ENCODE results near the gene ROGDI. TPM values are rescaled to one million over a fixed set of nuclear protein-coding genes. Genes with fewer than 3 reads are reported as not detected.

The ROGDI gene
- total and polyA plus RNA-seq, 10 of the 15 experiments (the other 5 are each of a cell fraction or from before 2014, with no cell fraction given): 0.40 to 23.5 (median 12.3) TPM

- TF ChIP-seq GATAD2B (conservative IDR thresholded peaks at IDR 0.05; ENCODE audit: low read depth) (no peak), MEF2A (IDR thresholded peaks at IDR 0.05; ENCODE audit: insufficient read depth, low read depth, low read length) (0 out of 2 replicates have a peak, but pooled peaks have one; percentile 30)
- TF ChIP-seq, protein P1, sequence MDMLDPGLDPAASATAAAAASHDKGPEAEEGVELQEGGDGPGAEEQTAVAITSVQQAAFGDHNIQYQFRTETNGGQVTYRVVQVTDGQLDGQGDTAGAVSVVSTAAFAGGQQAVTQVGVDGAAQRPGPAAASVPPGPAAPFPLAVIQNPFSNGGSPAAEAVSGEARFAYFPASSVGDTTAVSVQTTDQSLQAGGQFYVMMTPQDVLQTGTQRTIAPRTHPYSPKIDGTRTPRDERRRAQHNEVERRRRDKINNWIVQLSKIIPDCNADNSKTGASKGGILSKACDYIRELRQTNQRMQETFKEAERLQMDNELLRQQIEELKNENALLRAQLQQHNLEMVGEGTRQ (IDR thresholded peaks at IDR 0.05; ENCODE audit: borderline replicate concordance, low read depth, low read length): no peak
These were observed 54.3 kb downstream of the ROGDI start (continued) for GRCh38 chr16:4747906-4748681.

DNA sequence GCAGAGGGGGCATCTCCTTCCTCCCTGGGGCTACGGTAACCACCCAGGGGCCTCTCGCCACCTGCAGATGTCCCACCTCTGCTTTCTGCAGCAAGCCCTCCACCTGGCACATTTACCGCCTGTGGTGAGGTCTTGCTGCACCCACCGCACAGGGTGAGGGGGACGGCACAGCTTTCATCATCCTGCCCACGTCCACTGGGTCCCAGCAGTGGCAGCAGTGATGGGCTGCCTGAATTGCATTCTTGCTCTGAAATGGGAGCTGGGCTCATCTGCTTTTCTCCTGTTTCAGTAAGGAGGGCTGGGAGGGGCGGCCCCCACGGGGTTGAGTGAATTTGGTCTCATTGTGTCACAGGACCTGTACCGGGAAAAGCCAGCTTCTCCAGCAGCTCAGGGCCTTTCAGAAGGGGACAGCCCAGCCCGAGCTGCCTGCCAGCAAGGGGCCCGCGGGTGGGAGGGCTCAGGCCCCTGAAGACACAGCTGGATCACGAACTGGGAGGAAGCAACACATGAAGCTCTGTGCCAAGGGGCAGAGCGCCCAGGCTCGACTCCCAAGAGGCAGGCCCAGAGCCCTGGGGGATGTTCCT is 55.4 kb downstream of the ROGDI start:
- POLR2A ChIA-PET: interaction anchor here (1.2 to 1.7 kb wide), 3 partner anchors 12 to 22 kb away, joined by 3 to 5 read pairs (median 5); partner anchors contain the start of gene DNAAF8
- no peak for TF ChIP-seq CBX3 (IDR thresholded peaks at IDR 0.05; ENCODE audit: borderline replicate concordance, low read depth)
- TF ChIP-seq RBBP5 (conservative IDR thresholded peaks at IDR 0.05): no peak
- TF ChIP-seq POLR2A (IDR thresholded peaks at IDR 0.05; ENCODE audit: low read depth, low read length): peak; percentile 41
- FAIRE-seq (no peak), DNase-seq (ENCODE audit: low read depth, low spot score) (no peak), ATAC-seq (peak; percentile 15; the same call in 2 of the 3 replicates)
- H3K27me3 ChIP-seq (replicated peaks in 1 of 2; ENCODE audit: control insufficient read depth in 2 of 2, insufficient read depth in 2 of 2, low read length in 1 of 2): no peaks in the 10 kb centered on the region
- no peaks in the 10 kb centered on the region for H4K20me1 ChIP-seq (ENCODE audit: control insufficient read depth, insufficient read depth)
- no TSS peak for BruUV-seq (replicated peaks)
- H3K9ac ChIP-seq (ENCODE audit: control insufficient read depth, insufficient read depth, low read length): no peak overlapping the region
- 41% methylated on average over 15 of the region's 15 CpGs for WGBS (ENCODE audit: insufficient coverage, insufficient replicate concordance, low lambda C conversion rate, missing lambda C conversion rate)
- peak overlapping the region; percentile 2; the same call in 1 of the 2 replicates for H3K27ac ChIP-seq (ENCODE audit: control insufficient read depth, insufficient read depth)
- intact Hi-C loops (cut with micrococcal nuclease; ENCODE audit: unreplicated experiment): no loop called here
- no peak overlapping the region for H3K4me3 ChIP-seq
- SMC1A ChIA-PET (ENCODE audit: uncharacterized antibody, unreplicated experiment): interaction anchor here (1.2 to 1.5 kb wide), 2 partner anchors 8 to 12 kb away, joined by 3 to 5 read pairs; partner anchors contain the start of gene DNAAF8
- H3K9me3 ChIP-seq (replicated peaks; ENCODE audit: control insufficient read depth, insufficient read depth, low read length): no peaks in the 10 kb centered on the region
- CTCF ChIA-PET: interaction anchor here (0.8 to 1.0 kb wide), 3 partner anchors 12 to 127 kb away, joined by 3 to 4 read pairs (median 3); partner anchors contain the start of gene DNAAF8
- H3K4me1 ChIP-seq (ENCODE audit: control insufficient read depth, insufficient read depth, low read length): peaks cover 12% of the 10 kb centered on the region
- no peaks in the 10 kb centered on the region for H3K79me2 ChIP-seq (ENCODE audit: control insufficient read depth, insufficient read depth, low read length)
- H2AFZ ChIP-seq (ENCODE audit: control insufficient read depth, low read depth, low read length): no peak overlapping the region
- in situ Hi-C loops (cut with MboI): no loop called here
- RAD21 ChIA-PET (ENCODE audit: unreplicated experiment): interaction anchor here (0.6 to 2.0 kb wide), 2 partner anchors 13 to 15 kb away, joined by 3 to 4 read pairs; partner anchors contain the start of gene DNAAF8
- peaks cover 2 to 4% of the 10 kb centered on the region in 2 experiments; a peak in 3 of 4 replicates for H3K36me3 ChIP-seq (ENCODE audit: control insufficient read depth in 2 of 2, insufficient read depth in 2 of 2, low read length in 1 of 2)
- no peak overlapping the region for H3K4me2 ChIP-seq (ENCODE audit: control insufficient read depth, insufficient read depth)

Small RNA genes within 50 kb of the gene (small RNA-seq; reads per million reads assigned to genes)
- not detected for gene RF00017

Other genes starting within 250 kb of the ROGDI start
Only the 7 nearest of the 14 such genes appear.
- gene ANKS3, start 68.4 kb downstream of the ROGDI start, total RNA-seq (2014; rRNA removed): 11.2 and 14.2 TPM in 2 replicates
- gene ANKS3, start 68.4 kb downstream of the ROGDI start, total RNA-seq (2014; rRNA removed; fragmentation: Illumina TruSeq; extraction: Trizol): 6.7 and 8.2 TPM in 2 replicates
- gene ANKS3, start 68.4 kb downstream of the ROGDI start, total RNA-seq (2021): 12.9 and 13.4 TPM in 2 replicates
- 7.0 and 9.1 TPM in 2 replicates for gene ANKS3, start 68.4 kb downstream of the ROGDI start, polyA plus RNA-seq (2011; rRNA removed)
- 4.3 and 5.0 TPM in 2 replicates for gene ANKS3, start 68.4 kb downstream of the ROGDI start, polyA plus RNA-seq (2014; fragmentation: Illumina TruSeq; extraction: Trizol)
- gene ANKS3, start 68.4 kb downstream of the ROGDI start, polyA plus RNA-seq (2014; fragmentation: Nextera tagmentation; extraction: Ambion mirVana): under 1 TPM; 0.29 to 0.52 TPM
- 12.2 and 15.4 TPM in 2 replicates for gene ANKS3, start 68.4 kb downstream of the ROGDI start, polyA plus RNA-seq (2014; rRNA removed)
- 1 to 10 TPM; 7.7 to 8.8 TPM for gene ANKS3, start 68.4 kb downstream of the ROGDI start, polyA plus RNA-seq (2016; fragmentation: Nextera tagmentation; extraction: Ambion mirVana)
- gene DNAAF8, start 68.1 kb downstream of the ROGDI start, total RNA-seq (2014; rRNA removed): 0.22 and 0.56 TPM in 2 replicates
- 0.09 and 0.22 TPM in 2 replicates for gene DNAAF8, start 68.1 kb downstream of the ROGDI start, total RNA-seq (2014; rRNA removed; fragmentation: Illumina TruSeq; extraction: Trizol)
- 0.21 and 0.36 TPM in 2 replicates for gene DNAAF8, start 68.1 kb downstream of the ROGDI start, total RNA-seq (2021)
- gene DNAAF8, start 68.1 kb downstream of the ROGDI start, polyA plus RNA-seq (2011; rRNA removed): 0.03 and 0.22 TPM in 2 replicates
- gene DNAAF8, start 68.1 kb downstream of the ROGDI start, polyA plus RNA-seq (2014; fragmentation: Illumina TruSeq; extraction: Trizol): 0.01 TPM in 1 of 2 replicates, not detected in the other
- gene DNAAF8, start 68.1 kb downstream of the ROGDI start, polyA plus RNA-seq (2014; fragmentation: Nextera tagmentation; extraction: Ambion mirVana): not detected
- gene DNAAF8, start 68.1 kb downstream of the ROGDI start, polyA plus RNA-seq (2014; rRNA removed): 0.13 and 0.16 TPM in 2 replicates
- gene DNAAF8, start 68.1 kb downstream of the ROGDI start, polyA plus RNA-seq (2016; fragmentation: Nextera tagmentation; extraction: Ambion mirVana): under 1 TPM; 0.21 to 0.78 TPM
- gene ZNF500, start 35.5 kb downstream of the ROGDI start, total RNA-seq (2014; rRNA removed): 6.2 and 7.1 TPM in 2 replicates
- gene ZNF500, start 35.5 kb downstream of the ROGDI start, total RNA-seq (2014; rRNA removed; fragmentation: Illumina TruSeq; extraction: Trizol): 3.5 and 4.2 TPM in 2 replicates
- gene ZNF500, start 35.5 kb downstream of the ROGDI start, total RNA-seq (2021): 9.5 and 13.1 TPM in 2 replicates
- 2.5 and 4.9 TPM in 2 replicates for gene ZNF500, start 35.5 kb downstream of the ROGDI start, polyA plus RNA-seq (2011; rRNA removed)
- 1.3 and 3.2 TPM in 2 replicates for gene ZNF500, start 35.5 kb downstream of the ROGDI start, polyA plus RNA-seq (2014; fragmentation: Illumina TruSeq; extraction: Trizol)
- gene ZNF500, start 35.5 kb downstream of the ROGDI start, polyA plus RNA-seq (2014; fragmentation: Nextera tagmentation; extraction: Ambion mirVana): 1 to 10 TPM in 1 of 2 experiments, under 1 TPM in 1; 0.99 to 1.0 TPM
- gene ZNF500, start 35.5 kb downstream of the ROGDI start, polyA plus RNA-seq (2014; rRNA removed): 6.4 and 8.2 TPM in 2 replicates
- 1 to 10 TPM; 6.7 to 7.7 TPM for gene ZNF500, start 35.5 kb downstream of the ROGDI start, polyA plus RNA-seq (2016; fragmentation: Nextera tagmentation; extraction: Ambion mirVana)
- gene SEPTIN12, start 14.3 kb downstream of the ROGDI start, total RNA-seq (2014; rRNA removed): not detected in 2 replicates
- not detected in 2 replicates for gene SEPTIN12, start 14.3 kb downstream of the ROGDI start, total RNA-seq (2014; rRNA removed; fragmentation: Illumina TruSeq; extraction: Trizol)
- not detected in 2 replicates for gene SEPTIN12, start 14.3 kb downstream of the ROGDI start, total RNA-seq (2021)
- not detected in 2 replicates for gene SEPTIN12, start 14.3 kb downstream of the ROGDI start, polyA plus RNA-seq (2011; rRNA removed)
- not detected in 2 replicates for gene SEPTIN12, start 14.3 kb downstream of the ROGDI start, polyA plus RNA-seq (2014; fragmentation: Illumina TruSeq; extraction: Trizol)
- not detected for gene SEPTIN12, start 14.3 kb downstream of the ROGDI start, polyA plus RNA-seq (2014; fragmentation: Nextera tagmentation; extraction: Ambion mirVana)
- not detected in 2 replicates for gene SEPTIN12, start 14.3 kb downstream of the ROGDI start, polyA plus RNA-seq (2014; rRNA removed)
- gene SEPTIN12, start 14.3 kb downstream of the ROGDI start, polyA plus RNA-seq (2016; fragmentation: Nextera tagmentation; extraction: Ambion mirVana): not detected
- gene SMIM22, start 7.3 kb downstream of the ROGDI start, total RNA-seq (2014; rRNA removed): not detected in 2 replicates
- gene SMIM22, start 7.3 kb downstream of the ROGDI start, total RNA-seq (2014; rRNA removed; fragmentation: Illumina TruSeq; extraction: Trizol): not detected in 2 replicates
- gene SMIM22, start 7.3 kb downstream of the ROGDI start, total RNA-seq (2021): 0.61 TPM in 1 of 2 replicates, not detected in the other
- gene SMIM22, start 7.3 kb downstream of the ROGDI start, polyA plus RNA-seq (2011; rRNA removed): 0.26 and 0.83 TPM in 2 replicates
- gene SMIM22, start 7.3 kb downstream of the ROGDI start, polyA plus RNA-seq (2014; fragmentation: Illumina TruSeq; extraction: Trizol): not detected in 2 replicates
- gene SMIM22, start 7.3 kb downstream of the ROGDI start, polyA plus RNA-seq (2014; fragmentation: Nextera tagmentation; extraction: Ambion mirVana): not detected
- not detected in 2 replicates for gene SMIM22, start 7.3 kb downstream of the ROGDI start, polyA plus RNA-seq (2014; rRNA removed)
- not detected for gene SMIM22, start 7.3 kb downstream of the ROGDI start, polyA plus RNA-seq (2016; fragmentation: Nextera tagmentation; extraction: Ambion mirVana)
- 31.1 and 40.9 TPM in 2 replicates for gene GLYR1, start 44.7 kb upstream of the ROGDI start, total RNA-seq (2014; rRNA removed)
- 48.8 and 50.3 TPM in 2 replicates for gene GLYR1, start 44.7 kb upstream of the ROGDI start, total RNA-seq (2014; rRNA removed; fragmentation: Illumina TruSeq; extraction: Trizol)
- 81.9 and 90.2 TPM in 2 replicates for gene GLYR1, start 44.7 kb upstream of the ROGDI start, total RNA-seq (2021)
- gene GLYR1, start 44.7 kb upstream of the ROGDI start, polyA plus RNA-seq (2011; rRNA removed): 49.7 and 50.4 TPM in 2 replicates
- gene GLYR1, start 44.7 kb upstream of the ROGDI start, polyA plus RNA-seq (2014; fragmentation: Illumina TruSeq; extraction: Trizol): 82.7 and 83.3 TPM in 2 replicates
- 10 to 100 TPM in 1 of 2 experiments, 1 to 10 TPM in 1; 7.3 to 10.1 TPM for gene GLYR1, start 44.7 kb upstream of the ROGDI start, polyA plus RNA-seq (2014; fragmentation: Nextera tagmentation; extraction: Ambion mirVana)
- 69.7 and 74.8 TPM in 2 replicates for gene GLYR1, start 44.7 kb upstream of the ROGDI start, polyA plus RNA-seq (2014; rRNA removed)
- gene GLYR1, start 44.7 kb upstream of the ROGDI start, polyA plus RNA-seq (2016; fragmentation: Nextera tagmentation; extraction: Ambion mirVana): 10 to 100 TPM; 63.9 to 68.9 TPM
- gene UBN1, start 44.8 kb upstream of the ROGDI start, total RNA-seq (2014; rRNA removed): 12.4 and 14.2 TPM in 2 replicates
- gene UBN1, start 44.8 kb upstream of the ROGDI start, total RNA-seq (2014; rRNA removed; fragmentation: Illumina TruSeq; extraction: Trizol): 11.8 and 13.6 TPM in 2 replicates
- 28.0 and 32.5 TPM in 2 replicates for gene UBN1, start 44.8 kb upstream of the ROGDI start, total RNA-seq (2021)
- 7.8 and 10.5 TPM in 2 replicates for gene UBN1, start 44.8 kb upstream of the ROGDI start, polyA plus RNA-seq (2011; rRNA removed)
- gene UBN1, start 44.8 kb upstream of the ROGDI start, polyA plus RNA-seq (2014; fragmentation: Illumina TruSeq; extraction: Trizol): 17.5 and 23.2 TPM in 2 replicates
- gene UBN1, start 44.8 kb upstream of the ROGDI start, polyA plus RNA-seq (2014; fragmentation: Nextera tagmentation; extraction: Ambion mirVana): 1 to 10 TPM; 2.1 to 2.2 TPM
- 16.8 and 18.8 TPM in 2 replicates for gene UBN1, start 44.8 kb upstream of the ROGDI start, polyA plus RNA-seq (2014; rRNA removed)
- 10 to 100 TPM; 12.6 to 14.6 TPM for gene UBN1, start 44.8 kb upstream of the ROGDI start, polyA plus RNA-seq (2016; fragmentation: Nextera tagmentation; extraction: Ambion mirVana)